ENCODE results near the gene LYRM4.
"Not testable (repeated sequence)": the region's sequence is repeated elsewhere in the genome, so short reads cannot be mapped to it uniquely, and the experiment has no call there.

Gene LYRM4

DNA sequence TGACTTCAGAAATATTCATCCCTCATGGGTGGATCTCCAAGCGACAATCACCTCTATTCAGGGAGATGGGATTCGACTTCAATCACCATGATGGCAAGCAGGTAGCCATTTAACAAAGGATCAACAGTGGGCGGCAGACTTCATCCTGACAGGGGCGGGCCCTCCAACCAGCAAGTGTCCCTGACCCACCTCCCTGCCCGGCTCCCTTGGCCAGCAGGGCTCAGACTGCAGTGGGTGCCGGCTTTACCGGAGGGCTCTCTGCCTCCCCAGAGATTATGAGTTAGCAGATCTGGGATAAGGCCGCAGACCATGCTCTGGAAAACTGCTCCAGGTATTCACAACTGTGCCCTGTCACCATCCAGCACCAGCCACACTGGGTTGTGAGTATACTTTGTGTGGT lies 136.2 kb downstream of the LYRM4 start:
- H3K4me3 ChIP-seq (ENCODE audit: low read depth, low read length), result no peak overlapping the region

DNA sequence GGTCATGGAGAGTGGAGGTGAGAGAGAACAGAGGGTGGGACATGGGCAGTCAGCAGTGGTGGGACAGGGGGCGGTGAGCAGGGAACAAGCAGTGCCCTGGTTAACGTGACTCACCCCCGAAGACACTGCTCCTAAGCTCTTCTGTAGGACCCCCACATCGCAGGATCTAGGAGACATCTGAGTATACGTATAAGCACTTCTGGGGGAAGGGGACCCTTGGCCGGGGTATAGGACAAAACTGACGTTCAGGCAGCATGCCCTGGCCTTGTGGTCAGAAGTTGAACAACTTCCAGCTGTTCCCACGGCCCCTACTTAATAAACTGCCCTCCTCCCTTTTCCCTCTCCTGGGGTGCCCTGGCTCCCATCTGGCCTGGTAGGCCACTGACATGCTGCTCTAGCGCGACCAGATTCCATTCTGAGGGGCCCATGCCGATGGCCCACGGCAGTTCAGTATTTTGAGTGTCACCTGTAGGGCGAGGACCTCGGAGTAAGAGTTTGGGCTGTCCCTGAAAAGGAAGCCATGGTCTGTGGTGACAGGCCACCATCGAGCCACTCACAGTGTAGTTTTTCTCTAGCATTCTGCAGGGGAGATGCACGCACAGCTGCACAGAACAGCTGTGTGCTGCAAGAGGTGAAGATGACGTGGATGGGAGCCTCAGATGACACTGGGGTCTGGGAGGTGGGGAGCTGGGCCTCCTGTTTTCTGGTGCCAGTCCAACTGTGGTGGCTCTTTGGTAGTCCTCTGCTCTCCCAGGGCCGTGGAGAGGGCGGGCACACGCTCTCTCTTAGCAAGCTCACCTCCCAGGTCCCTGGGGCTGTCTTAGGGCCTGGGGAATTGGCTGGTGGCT lies 137.2 kb downstream of the LYRM4 start:
- no peak overlapping the region for H3K4me3 ChIP-seq (ENCODE audit: low read depth, low read length)

DNA sequence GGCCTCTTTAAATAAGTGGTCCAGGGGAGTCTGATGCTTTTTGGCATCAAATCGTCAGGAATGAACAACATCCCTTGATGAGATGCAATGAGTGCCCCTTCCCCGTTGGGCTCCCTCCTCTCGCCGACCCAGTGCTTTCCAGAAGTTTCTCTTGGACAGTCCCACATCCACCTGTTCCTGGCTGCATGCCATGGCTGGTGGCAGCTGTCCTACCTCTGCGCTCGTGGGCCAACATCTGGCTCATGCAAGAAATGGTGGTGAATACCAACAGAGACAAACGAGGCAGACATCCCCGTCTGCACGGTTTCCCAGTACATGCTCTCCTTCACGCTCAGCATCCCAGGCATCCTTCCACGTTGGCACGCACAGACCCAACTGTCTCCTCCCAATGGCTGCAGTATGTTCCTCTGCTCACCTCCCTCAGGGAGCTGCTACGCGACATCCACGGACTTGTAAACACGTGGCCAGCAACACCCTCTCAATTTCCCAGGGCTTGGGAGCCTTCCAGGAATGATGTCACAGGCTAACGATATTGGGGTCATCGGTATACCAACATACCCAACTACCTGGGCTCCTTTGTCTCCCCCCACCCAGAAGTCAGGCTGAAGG lies 138.1 kb downstream of the LYRM4 start:
- H3K4me3 ChIP-seq (ENCODE audit: low read depth, low read length), result no peak overlapping the region

DNA sequence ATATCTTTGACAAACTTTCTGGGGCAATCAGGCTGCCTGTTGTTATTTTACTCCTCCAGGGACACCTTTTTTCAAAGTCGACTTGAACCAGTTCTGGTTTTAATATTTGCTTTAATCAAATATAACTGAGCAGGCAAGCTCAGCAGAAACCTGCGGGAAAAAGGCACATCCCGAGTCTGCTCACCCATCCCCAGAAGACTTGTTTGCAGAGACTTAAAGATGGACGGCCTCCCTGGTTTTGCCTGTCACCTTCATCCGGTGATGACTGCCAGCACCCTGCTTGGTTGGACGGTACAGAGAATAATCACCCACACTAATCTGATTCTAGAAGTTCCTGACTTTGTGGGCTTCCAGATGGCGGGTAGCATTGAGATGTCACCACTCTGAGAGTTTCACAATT lies 138.8 kb downstream of the LYRM4 start:
- H3K4me3 ChIP-seq (ENCODE audit: low read depth, low read length), result no peak overlapping the region

DNA sequence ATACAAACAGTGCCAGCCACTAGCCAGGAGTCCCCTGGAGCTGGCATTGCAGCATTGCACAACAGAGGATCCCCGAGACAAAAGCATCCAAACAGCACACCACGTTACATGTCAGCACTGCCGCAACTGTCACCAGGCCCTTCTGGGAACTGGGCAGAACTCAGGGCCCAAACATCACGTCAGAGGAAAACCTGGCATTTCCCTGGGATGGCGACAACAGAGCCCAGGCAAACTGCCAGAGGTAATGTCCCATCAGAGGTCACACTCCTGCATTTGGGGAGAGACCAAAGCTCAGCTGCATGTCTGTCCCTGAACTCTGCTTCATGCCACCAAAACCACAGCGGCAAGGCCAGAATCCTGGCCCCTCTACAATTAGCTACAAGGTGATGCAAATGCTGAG lies 139.3 kb downstream of the LYRM4 start:
- H3K4me3 ChIP-seq (ENCODE audit: low read depth, low read length), result no peak overlapping the region

- H3K4me3 ChIP-seq (ENCODE audit: low read depth, low read length), result not testable (repeated sequence)
These were observed 140.2 kb downstream of the LYRM4 start for GRCh38 chr6:5120543-5120942.

- no peak overlapping the region for H3K4me3 ChIP-seq (ENCODE audit: low read depth, low read length)
These were observed 140.7 kb downstream of the LYRM4 start for GRCh38 chr6:5120011-5120410.

DNA sequence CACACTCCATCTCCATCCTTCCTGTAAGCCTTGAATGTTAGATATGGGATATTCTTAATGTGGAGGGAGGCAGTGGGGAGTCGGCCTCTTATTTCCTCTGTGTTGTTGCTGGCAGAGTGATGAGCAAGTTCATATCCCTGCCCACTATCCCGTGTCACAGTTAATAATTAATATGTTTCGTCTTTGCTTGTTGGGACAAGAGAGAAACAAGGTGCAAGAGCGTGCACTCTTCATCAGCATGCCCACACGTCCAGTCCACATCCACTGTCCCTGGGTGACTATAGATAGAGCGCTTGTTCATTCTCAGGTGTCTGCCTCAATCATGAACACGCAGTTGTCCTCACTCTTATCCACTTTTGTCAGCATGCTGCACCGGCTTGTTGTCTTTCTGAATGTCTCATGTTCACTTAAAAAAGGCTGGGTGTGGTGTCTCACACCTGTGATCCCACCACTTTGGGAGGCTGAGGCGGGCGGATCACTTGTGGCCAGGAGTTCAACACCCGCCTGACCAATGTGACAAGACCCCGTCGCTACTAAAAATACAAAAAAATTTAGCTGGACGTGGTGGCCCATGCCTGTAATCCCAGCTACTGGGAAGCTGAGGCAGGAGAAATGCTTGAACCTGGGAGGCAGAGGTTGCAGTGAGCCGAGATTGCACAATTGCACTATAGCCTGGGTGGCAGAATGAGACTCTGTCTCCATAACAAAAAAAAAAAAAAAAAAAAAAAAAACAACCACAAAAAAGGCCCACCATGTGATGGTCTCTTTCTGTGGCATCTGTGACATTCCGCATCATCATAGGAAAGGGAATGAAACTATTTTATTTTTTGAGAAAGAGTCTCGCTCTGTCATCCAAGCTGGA lies 141.4 kb downstream of the LYRM4 start:
- no peak overlapping the region for H3K4me3 ChIP-seq (ENCODE audit: low read depth, low read length)

DNA sequence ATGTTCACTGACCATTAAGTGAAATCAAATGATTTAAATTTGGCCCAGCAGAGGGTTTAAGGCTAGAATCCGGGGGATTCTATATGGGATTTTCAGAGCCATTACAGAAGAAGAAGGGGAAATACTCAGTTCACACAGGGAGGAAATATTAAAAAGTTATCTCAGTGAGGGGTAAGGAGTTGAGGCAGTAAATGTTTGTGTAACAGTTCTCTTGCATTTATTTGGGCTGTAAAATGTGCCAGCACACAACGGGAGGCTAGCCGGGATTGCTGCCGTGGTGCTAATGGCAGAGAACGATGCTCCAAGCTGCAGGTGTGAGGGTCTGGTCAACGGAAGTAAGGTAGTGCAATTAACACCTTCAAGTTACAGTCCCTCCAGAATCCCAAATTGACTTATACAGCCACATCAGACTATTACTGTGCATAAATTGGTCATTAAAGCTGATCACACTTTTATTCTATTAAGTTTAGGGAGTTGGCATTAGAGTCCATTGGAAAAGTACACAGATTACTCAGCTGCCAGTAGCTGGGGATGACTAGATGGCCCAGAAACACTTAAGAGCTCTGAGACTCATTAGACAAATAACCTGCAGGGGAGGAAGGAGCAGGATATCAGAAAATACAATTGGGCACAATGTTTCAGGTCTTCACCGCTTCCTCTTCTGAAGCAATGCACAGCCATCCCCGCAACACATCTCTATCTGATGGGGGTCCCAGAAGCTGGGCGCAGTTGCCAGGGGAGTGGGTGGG lies 144.3 kb downstream of the LYRM4 start:
- no peak overlapping the region for H3K4me3 ChIP-seq (ENCODE audit: low read depth, low read length)

DNA sequence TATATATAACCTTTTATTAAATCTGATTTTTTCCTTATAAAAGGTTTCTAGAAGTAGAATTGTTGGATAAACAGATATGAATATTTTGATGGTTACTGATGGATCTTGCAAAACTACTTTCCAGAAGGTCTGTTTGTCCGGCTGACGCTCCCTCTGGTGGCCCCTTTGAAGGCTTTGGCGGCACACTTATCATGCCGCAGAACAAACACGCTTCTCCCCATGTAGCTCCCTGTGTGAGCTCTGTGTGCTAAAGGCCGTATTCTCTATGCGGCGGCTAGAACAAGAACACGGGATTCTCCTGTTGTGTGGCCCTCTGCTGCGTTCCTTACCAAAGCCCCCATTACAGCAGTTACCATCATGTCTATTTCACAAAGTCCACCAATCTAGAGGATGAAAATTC lies 145.6 kb downstream of the LYRM4 start:
- no peak overlapping the region for H3K4me3 ChIP-seq (ENCODE audit: low read depth, low read length)

DNA sequence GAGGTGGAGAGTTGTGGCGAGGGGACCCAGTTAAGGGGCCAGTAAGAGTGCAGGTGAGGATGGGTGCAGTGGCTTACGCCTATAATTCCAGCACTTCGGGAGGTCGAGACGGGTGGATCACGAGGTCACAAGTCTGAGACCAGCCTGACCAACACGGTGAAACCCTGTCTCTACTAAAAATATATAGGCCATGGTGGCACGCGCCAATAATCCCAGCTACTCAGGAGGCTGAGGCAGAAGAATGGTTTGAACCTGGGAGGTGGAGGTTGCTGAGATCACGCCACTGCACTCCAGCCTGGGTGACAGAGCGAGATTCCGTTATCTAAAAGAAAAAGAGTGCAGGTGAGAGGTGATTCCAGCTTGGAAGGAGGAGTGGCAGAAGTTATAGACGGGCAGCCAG lies 147.7 kb downstream of the LYRM4 start:
- H3K4me3 ChIP-seq (ENCODE audit: low read depth, low read length), result no peak overlapping the region

GRCh38 chr6:5112066-5112799 lies 148.5 kb downstream of the LYRM4 start:
- no peak overlapping the region for H3K4me3 ChIP-seq (ENCODE audit: low read depth, low read length)

DNA sequence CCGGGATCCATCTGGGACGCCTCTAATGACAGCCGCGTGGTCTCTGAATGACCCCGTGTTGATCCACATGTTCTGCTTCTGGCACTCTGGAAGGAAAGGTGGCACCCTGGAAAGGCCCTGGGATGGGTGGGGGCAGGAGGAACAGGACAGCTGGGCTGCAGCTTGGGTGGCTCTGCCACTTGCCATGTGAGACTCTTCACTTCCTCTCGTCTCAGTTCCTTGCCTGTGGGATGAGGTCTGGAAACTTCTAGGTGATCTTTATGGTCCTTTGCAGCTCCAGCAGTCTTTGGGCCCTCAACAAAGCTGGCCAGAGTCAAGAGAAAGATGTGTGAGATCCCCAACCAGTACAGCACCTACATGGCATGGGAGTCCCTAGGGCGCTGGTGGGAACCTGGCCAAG lies 149.1 kb downstream of the LYRM4 start:
- H3K4me3 ChIP-seq (ENCODE audit: low read depth, low read length), result no peak overlapping the region

DNA sequence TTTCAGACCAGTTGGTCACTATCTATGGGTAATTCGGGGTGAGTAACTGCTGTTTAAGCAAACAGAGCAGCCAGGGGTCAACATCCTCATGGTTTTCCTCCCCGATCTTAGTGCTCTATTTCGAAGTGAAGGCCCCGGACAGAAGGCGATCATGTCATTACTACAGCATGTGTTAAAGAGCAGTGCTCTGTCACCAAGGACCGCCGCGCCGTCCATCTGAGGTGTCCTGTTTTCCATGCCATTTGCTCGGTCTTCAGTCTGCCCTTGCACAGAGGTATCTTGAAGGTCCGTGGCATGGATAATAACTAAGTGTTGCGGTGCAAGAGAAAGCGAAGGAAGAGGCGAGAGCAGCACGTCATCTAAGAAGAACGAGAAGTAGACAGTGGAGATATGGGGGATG lies 150.5 kb downstream of the LYRM4 start:
- no peak overlapping the region for H3K4me3 ChIP-seq (ENCODE audit: low read depth, low read length)

- no peak overlapping the region for H3K4me3 ChIP-seq (ENCODE audit: low read depth, low read length)
These were observed 151.3 kb downstream of the LYRM4 start for GRCh38 chr6:5109436-5109835.

- H3K4me3 ChIP-seq (ENCODE audit: low read depth, low read length), result no peak overlapping the region
These were observed 152.1 kb downstream of the LYRM4 start for GRCh38 chr6:5108536-5109150.

DNA sequence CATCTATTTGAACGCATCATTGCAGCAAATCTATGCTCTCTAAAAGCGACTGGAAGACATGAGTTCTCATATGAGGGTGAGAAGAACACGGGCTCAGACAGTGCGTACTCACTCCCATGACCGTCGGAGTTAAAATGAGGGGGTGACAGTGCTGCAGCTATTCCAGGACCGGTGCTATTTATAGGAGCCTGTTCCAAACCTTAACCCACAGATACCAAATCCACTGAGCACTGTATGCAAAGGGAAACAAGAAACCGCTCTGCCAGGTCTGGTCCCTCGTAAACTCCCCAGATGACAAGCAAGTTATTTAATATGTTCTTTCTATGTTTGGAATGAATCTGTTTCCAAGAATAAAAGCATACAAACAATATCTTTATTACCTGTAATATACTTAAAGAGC lies 152.7 kb downstream of the LYRM4 start:
- H3K4me3 ChIP-seq (ENCODE audit: low read depth, low read length), result no peak overlapping the region

DNA sequence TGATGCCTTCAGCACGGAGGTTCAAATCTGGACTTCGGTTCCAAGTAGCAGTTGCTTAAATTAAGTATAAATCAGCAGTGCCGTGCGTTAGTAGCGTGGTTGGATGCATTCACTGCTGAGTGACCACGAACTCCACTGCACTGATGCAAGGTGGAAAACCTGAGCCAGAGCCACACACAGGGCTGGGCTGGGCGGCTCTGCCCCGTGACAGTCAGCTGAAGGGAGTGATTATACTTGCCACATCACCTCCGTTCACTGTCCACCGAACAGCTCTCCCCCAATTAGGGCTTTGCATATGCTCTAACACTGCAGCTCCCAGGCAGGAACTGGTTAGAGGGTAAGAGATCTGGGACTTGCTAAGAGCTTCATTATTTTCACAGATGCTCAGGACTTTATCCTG lies 153.4 kb downstream of the LYRM4 start:
- no peak overlapping the region for H3K4me3 ChIP-seq (ENCODE audit: low read depth, low read length)

DNA sequence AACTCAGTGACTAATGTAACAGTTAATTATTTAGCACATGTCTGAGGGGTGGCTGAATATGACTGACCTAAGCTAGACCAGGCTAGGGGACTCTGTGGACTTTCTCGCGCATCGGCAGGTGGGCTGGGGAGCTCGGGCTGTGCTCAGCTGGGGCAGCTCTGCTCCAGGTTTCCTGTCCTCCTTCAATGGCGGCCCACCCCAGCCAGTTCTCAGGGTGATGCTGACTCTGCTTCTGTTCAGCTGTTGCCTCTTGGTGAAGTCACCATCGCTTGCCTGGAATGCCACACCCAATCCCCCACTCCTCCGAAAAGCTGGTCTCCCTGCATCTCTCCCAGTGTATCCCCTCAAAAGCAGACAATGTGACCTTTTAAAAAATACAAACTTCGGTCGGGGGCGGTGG lies 155.6 kb downstream of the LYRM4 start:
- no peak overlapping the region for H3K4me3 ChIP-seq (ENCODE audit: low read depth, low read length)

- H3K4me3 ChIP-seq (ENCODE audit: low read depth, low read length), result no peak overlapping the region
These were observed 156.1 kb downstream of the LYRM4 start for GRCh38 chr6:5104667-5105066.

All from iPS-11a (cell line).